Endothelial cell of umbilical vein (primary cell): ENCODE measurements around the gene IBA57. TPM values are rescaled to one million over a fixed set of nuclear protein-coding genes. Genes with fewer than 3 reads are reported as not detected.

Experiments
- BruUV-seq: library from RNA; stranded (reverse); fragments of 400-500 nt; replicated peaks from 2 replicates; lab custom pipeline; 2021; lab: Mats Ljungman, UMichigan
- CTCF ChIA-PET: fragments of 300-600, 350-600 bp; sonication (Branson Sonifier 250); formaldehyde crosslinking; loops from one replicate; lab custom pipeline; 2021; ENCODE audit warnings: antibody characterized with exemption, inconsistent platforms; lab: Charles Lee
- POLR2A ChIA-PET: fragments of 300-600, 350-600 bp; sonication (Branson Sonifier 250); formaldehyde crosslinking; loops from one replicate; lab custom pipeline; 2021; ENCODE audit warnings: antibody characterized with exemption, inconsistent platforms; lab: Charles Lee
- DNase-seq: peaks from one replicate; pipeline ENCODE4 v3.0.0-alpha.2; 2011; ENCODE audit warnings: low read depth, low spot score
- FAIRE-seq: peaks from 2 replicates; lab custom pipeline; 2011; peaks lifted over from hg19 to GRCh38; lab: Jason Lieb, UNC
- H2AFZ ChIP-seq: 2 replicates; pipeline ENCODE4 v1.6.0; 2012; ENCODE audit warnings: low read depth, low read length, control low read depth, inconsistent platforms
- H3K27ac ChIP-seq: 2 replicates; pipeline ENCODE4 v1.5.1; 2011; ENCODE audit warnings: low read depth, mild to moderate bottlenecking, control low read depth, low read length, moderate library complexity; ENCODE audit not compliant: insufficient read depth
- H3K27me3 ChIP-seq, 2 experiments: 2 replicates each; pipeline versions ENCODE4 v1.6.0 to v1.6.1; 2011; ENCODE audit warnings: low read length in 2 of 2, mixed read lengths in 1 of 2; ENCODE audit not compliant: control insufficient read depth in 2 of 2, insufficient read depth in 2 of 2
- H3K36me3 ChIP-seq, 2 experiments: 2 replicates in 1 of 2; 3 replicates in 1 of 2; pipeline ENCODE4 v1.5.1; 2011; ENCODE audit warnings: low read length in 2 of 2, mild to moderate bottlenecking in 1 of 2, moderate library complexity in 1 of 2; ENCODE audit not compliant: control insufficient read depth in 2 of 2, insufficient read depth in 2 of 2; ENCODE audit errors: extremely low read depth in 1 of 2
- H3K4me1 ChIP-seq: 3 replicates; pipeline ENCODE4 v1.5.1; 2011; ENCODE audit warnings: mild to moderate bottlenecking, low read length; ENCODE audit not compliant: control insufficient read depth, insufficient read depth; ENCODE audit errors: extremely low read depth
- H3K4me2 ChIP-seq: 2 replicates; pipeline ENCODE4 v1.6.1; 2011; ENCODE audit warnings: low read length, control low read depth, mixed read lengths; ENCODE audit not compliant: insufficient read depth
- H3K4me3 ChIP-seq, 3 experiments: fragments of 200-600 bp in 1 of 3; sonication (generic), shearing (Covaris generic) in 1 of 3; replicated peaks in 1 of 3; 2 replicates each; pipeline ENCODE4 v1.5.1; 2011 to 2016; ENCODE audit warnings: control low read depth in 3 of 3, low read length in 3 of 3, mild to moderate bottlenecking in 2 of 3, inconsistent platforms in 1 of 3, low read depth in 1 of 3, moderate library complexity in 1 of 3; ENCODE audit not compliant: insufficient read depth in 1 of 3
- H3K79me2 ChIP-seq: 2 replicates; pipeline ENCODE4 v1.6.0; 2012; ENCODE audit warnings: low read length, inconsistent platforms; ENCODE audit not compliant: control insufficient read depth, insufficient read depth
- H3K9ac ChIP-seq: replicated peaks from 2 replicates; pipeline ENCODE3; 2011; ENCODE audit warnings: low read length, control low read depth; ENCODE audit not compliant: insufficient read depth; ENCODE audit errors: extremely low read depth
- H3K9me1 ChIP-seq: replicated peaks from 3 replicates; pipeline ENCODE4 v1.6.0; 2011; ENCODE audit warnings: mild to moderate bottlenecking, low read length; ENCODE audit not compliant: control insufficient read depth, insufficient read depth; ENCODE audit errors: extremely low read depth
- H3K9me3 ChIP-seq: replicated peaks from 2 replicates; pipeline ENCODE4 v1.5.1; 2012; ENCODE audit warnings: low read length, inconsistent platforms; ENCODE audit not compliant: control insufficient read depth, insufficient read depth
- H4K20me1 ChIP-seq: replicated peaks from 2 replicates; pipeline ENCODE3; 2011; ENCODE audit warnings: mild to moderate bottlenecking, low read length; ENCODE audit not compliant: control insufficient read depth, insufficient read depth; ENCODE audit errors: extremely low read depth
- CTCF ChIP-seq, 2 donors: IDR thresholded peaks; 1 replicate in 1 of 2; 2 replicates in 1 of 2; pipeline ENCODE4 v1.5.1; 2011; ENCODE audit warnings: low read length in 2 of 2, mild to moderate bottlenecking in 2 of 2, moderate library complexity in 2 of 2, control low read depth in 1 of 2, inconsistent platforms in 1 of 2, low read depth in 1 of 2; ENCODE audit not compliant: insufficient read depth in 1 of 2; ENCODE audit errors: extremely low read depth in 1 of 2
- EZH2 ChIP-seq: IDR thresholded peaks from 2 replicates; pipeline ENCODE4 v1.6.1; 2012; ENCODE audit warnings: borderline replicate concordance, low read depth, mild to moderate bottlenecking, moderate library complexity, low read length, inconsistent platforms; ENCODE audit not compliant: severe bottlenecking
- FOS ChIP-seq: IDR thresholded peaks from 2 replicates; pipeline ENCODE4 v1.6.1; 2011; ENCODE audit warnings: mild to moderate bottlenecking, low read length, moderate library complexity, borderline replicate concordance; ENCODE audit not compliant: insufficient read depth
- GATA2 ChIP-seq: IDR thresholded peaks from 2 replicates; pipeline ENCODE4 v1.7.0; 2011; ENCODE audit warnings: low read depth, mild to moderate bottlenecking, moderate library complexity, mixed read lengths, low read length; ENCODE audit not compliant: insufficient read length, insufficient read depth
- JUN ChIP-seq: IDR thresholded peaks from 2 replicates; pipeline ENCODE4 v1.6.1; 2011; ENCODE audit warnings: borderline replicate concordance, low read depth; ENCODE audit not compliant: insufficient read length, insufficient read depth
- MAX ChIP-seq: IDR thresholded peaks from 2 replicates; pipeline ENCODE4 v1.6.1; 2011; ENCODE audit not compliant: insufficient read depth, insufficient read length
- MYC ChIP-seq: IDR thresholded peaks from one replicate; pipeline ENCODE4 v1.6.1; 2011; ENCODE audit warnings: mild to moderate bottlenecking, low read depth, low read length
- POLR2A ChIP-seq: IDR thresholded peaks from 2 replicates; pipeline ENCODE4 v1.6.1; 2012; ENCODE audit warnings: low read depth, mild to moderate bottlenecking, control low read depth, low read length
- POLR2AphosphoS5 ChIP-seq: IDR thresholded peaks from 2 replicates; pipeline ENCODE4 v1.6.1; 2012; ENCODE audit warnings: low read depth, mild to moderate bottlenecking, control low read depth, low read length, moderate library complexity; ENCODE audit not compliant: insufficient read depth
- dilution Hi-C: fragments of 300-500 bp; cut with MboI; formaldehyde crosslinking; loops from one replicate; pipeline ENCODE4 v1.15.0; 2019; ENCODE audit warnings: low sequenced_read_pairs; ENCODE audit not compliant: extremely low pct_ligation_motif_present
- intact Hi-C: fragments of 100-400 bp; cut with micrococcal nuclease; formaldehyde crosslinking; loops from one replicate; pipeline ENCODE4 v1.10.0; 2022
- polyA plus RNA-seq, 4 experiments: library from polyadenylated mRNA; depleted of rRNA in 3 of 4; stranded (reverse) in 3 of 4; unstranded in 1 of 4; fragments of >200 nt; gene quantifications; 2 replicates each; pipeline versions ENCODE4 v1.2.1 to v1.2.3, GENCODE V29; 2011 to 2012; ENCODE audit warnings: missing spikeins in 1 of 4
- total RNA-seq: library from RNA; stranded (reverse); gene quantifications from 2 replicates; pipeline ENCODE4 v1.2.3, GENCODE V29; 2021

The IBA57 gene
- total and polyA plus RNA-seq, 2 donors (not counting 3 experiments of a cell fraction or from before 2014, with no cell fraction given), result 3.4 to 7.7 TPM

GRCh38 chr1:228131766-228132165, 33.8 kb upstream of the IBA57 start:
- Histone ChIP-seq H3K79me2 (no peaks in the 10 kb centered on the region), H3K27me3 (peaks cover 16 to 19% of the 10 kb centered on the region in 2 experiments), H3K9me3 (no peaks in the 10 kb centered on the region), H3K4me1 (no peaks in the 10 kb centered on the region), H4K20me1 (no peaks in the 10 kb centered on the region), H3K9me1 (no peaks in the 10 kb centered on the region), H2AFZ (no peak overlapping the region), H3K36me3 (no peaks in the 10 kb centered on the region), H3K4me3 (no peak overlapping the region), H3K27ac (no peak overlapping the region), H3K9ac (no peak overlapping the region), H3K4me2 (no peak overlapping the region)
- POLR2A ChIA-PET, result no interaction called here
- intact Hi-C loops, result loop anchor here (1.0 to 10.0 kb wide), 7 partner anchors 49 to 384 kb away; no protein-coding TSS in a partner anchor
- no peak for FAIRE-seq
- dilution Hi-C loops, result no loop called here
- no TSS peak for BruUV-seq
- TF ChIP-seq GATA2 (no peak), EZH2 (no peak), JUN (no peak), MYC (no peak)
- no peak for DNase-seq
- CTCF ChIA-PET, result interaction anchor here (1.2 to 4.0 kb wide), 3 partner anchors 10 to 132 kb away, joined by 3 to 43 read pairs (median 4); partner anchors contain the start of gene IBA57

DNA sequence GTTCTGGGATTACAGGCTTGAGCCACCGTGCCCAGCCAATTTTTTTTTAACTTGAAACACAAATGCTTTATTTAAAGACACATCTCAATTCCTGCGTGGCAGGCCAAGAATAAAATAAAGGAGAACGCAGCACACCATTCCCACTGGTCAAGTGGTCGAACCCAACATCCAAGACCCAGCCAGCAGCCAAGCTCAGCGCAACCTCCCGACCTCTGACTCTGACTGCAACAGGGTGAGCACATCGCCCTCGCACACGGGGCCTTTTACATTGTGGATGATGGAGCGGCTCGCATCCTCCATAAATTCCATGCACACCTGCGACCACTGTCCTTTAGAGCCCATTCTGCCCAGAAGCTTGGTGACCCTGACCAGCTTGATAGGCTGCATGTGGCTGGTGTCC, 31.0 kb upstream of the IBA57 start:
- H2AFZ ChIP-seq, result no peak overlapping the region
- DNase-seq, result no peak
- FAIRE-seq, result no peak
- BruUV-seq, result no TSS peak
- no peak for TF ChIP-seq GATA2
- TF ChIP-seq CTCF (IDR thresholded peaks at IDR 0.05; ENCODE audit: extremely low read depth in 1 of 2, insufficient read depth in 1 of 2, low read depth in 1 of 2, low read length in 2 of 2), result no peak
- TF ChIP-seq MAX, result no peak
- no peak for TF ChIP-seq POLR2AphosphoS5
- no peak for TF ChIP-seq FOS
- TF ChIP-seq POLR2A, result no peak
- no peak for TF ChIP-seq JUN
- no peak for TF ChIP-seq EZH2
- TF ChIP-seq MYC, result no peak
- no peaks in the 10 kb centered on the region for H3K79me2 ChIP-seq
- H3K9me3 ChIP-seq, result no peaks in the 10 kb centered on the region
- ChIA-PET POLR2A (no interaction called here), CTCF (no interaction called here)
- dilution Hi-C loops, result no loop called here
- H3K27me3 ChIP-seq, result peaks cover 18 to 26% of the 10 kb centered on the region in 2 experiments
- H3K9ac ChIP-seq, result no peak overlapping the region
- H4K20me1 ChIP-seq, result no peaks in the 10 kb centered on the region
- no peak overlapping the region for H3K4me2 ChIP-seq
- no peaks in the 10 kb centered on the region for H3K9me1 ChIP-seq
- no peak overlapping the region for H3K27ac ChIP-seq
- H3K4me1 ChIP-seq, result no peaks in the 10 kb centered on the region
- H3K4me3 ChIP-seq, result no peak overlapping the region
- no peaks in the 10 kb centered on the region for H3K36me3 ChIP-seq
- intact Hi-C loops, result loop anchor here (5.0 to 10.0 kb wide), 2 partner anchors 140 to 368 kb away; no protein-coding TSS in a partner anchor
